GM21367 (cell line): ENCODE measurements around the gene VPS52.
"Not testable (repeated sequence)": the region's sequence is repeated elsewhere in the genome, so short reads cannot be mapped to it uniquely, and the experiment has no call there.

Experiments used
- ATAC-seq: cut with Tn5 transposase; IDR thresholded peaks from one replicate; pipeline ENCODE4 v1.9.1; 2021; ENCODE audit not compliant: unreplicated experiment

VPS52 gene

GRCh38 chr6:33251395-33252012, 20.2 kb downstream of the VPS52 start:
- no peak for ATAC-seq

DNA sequence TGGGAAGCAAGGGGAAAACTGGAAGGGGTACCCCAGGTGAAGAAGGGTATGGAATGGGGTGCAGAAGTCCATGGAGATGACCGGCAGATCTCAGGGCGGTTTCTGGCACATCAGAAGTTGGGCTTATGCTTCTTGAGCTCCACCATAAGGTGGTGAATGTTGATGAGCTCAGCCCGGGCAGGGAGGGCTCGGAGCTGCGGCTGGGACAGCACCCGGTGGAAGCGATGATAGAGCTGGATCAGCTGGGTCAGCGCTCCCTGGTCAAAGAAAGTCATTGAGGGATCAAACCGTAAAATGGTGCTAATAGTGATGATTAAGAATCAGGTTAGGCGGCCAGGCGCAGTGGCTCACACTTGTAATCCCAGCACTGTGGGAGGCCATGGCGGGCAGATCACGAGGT, 20.9 kb downstream of the VPS52 start:
- ATAC-seq, result no peak

DNA sequence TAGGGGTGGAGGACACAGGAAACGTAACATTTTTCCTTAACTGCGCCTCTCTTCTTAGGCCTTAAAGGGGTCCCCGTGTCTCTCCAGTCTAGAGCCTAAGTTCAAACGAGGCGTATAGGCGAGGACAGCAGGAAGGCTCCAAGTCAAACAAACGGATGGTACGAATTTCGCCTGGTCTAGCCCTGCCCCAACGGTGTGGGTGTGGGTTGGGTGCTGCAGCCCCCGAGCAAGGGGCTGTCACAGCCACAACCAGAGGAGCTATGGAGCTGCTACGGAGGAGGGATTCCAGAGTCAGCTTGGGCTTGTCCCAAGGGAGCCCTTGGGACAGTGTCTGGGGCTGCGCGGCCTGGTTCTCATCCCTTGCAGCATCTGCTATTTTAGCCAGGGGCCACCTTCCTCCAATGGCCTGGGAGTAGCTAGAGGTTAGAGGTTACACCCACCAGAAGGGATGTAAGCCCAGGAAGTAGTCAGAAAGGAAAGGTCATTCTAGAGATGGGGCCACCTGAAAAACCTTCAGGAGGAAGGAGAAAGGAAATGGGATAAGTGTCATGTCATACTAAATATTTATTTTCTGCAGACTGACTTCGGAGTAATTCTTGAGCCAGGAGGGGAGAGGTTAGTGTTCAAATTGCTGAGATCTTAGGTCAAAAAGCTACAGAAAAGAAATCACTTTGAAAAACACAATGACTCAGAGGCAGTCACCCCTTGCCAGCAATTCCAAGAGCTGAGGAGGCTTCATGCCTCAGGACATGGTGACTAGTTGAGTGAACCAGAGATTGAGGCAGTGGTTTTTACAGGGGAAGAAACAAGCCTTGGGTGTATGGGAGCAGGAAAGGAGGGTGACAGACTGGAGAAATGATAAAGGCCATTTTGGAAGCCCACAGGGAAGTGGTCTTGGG, 21.7 kb downstream of the VPS52 start:
- ATAC-seq, result no peak

DNA sequence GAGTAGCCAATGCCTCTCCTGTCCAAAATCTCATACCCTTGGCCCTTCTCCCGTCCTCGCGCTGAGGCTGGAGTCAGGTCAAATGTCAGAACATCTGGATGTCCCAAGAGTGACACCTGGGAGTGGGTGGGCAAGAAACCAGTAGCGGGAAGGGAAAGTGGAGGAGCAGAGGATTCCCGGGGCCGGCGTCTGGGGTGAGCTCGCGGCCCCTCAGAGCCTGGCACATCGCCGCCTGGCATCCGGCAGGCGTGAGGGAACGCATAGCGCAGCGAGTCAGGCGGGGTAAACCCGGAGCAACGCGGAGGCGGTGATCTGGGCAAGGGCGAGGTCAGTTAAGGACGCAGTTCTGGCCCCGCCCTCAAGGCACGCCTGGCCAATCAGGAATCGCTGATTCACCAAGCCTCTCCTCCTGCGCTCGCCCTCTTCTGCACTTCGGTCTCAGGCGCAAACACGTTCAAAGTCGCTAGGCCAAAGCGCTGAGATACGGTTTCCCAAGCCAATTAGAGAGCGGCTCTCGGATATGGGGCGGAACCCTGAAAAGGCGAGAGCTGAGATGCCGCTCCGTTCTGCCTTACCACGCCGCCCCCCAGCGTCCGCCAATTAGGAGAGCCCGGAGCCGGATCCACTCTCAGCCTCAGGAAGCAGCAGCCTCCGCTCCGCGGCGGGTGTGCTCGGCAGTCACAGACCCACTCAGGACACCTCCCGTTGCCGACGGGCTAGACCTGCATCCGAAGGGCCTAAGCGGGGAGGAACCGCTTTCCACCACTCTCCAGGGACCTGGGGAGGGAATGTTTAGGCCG, 22.5 kb downstream of the VPS52 start:
- ATAC-seq, result peak; percentile 79

DNA sequence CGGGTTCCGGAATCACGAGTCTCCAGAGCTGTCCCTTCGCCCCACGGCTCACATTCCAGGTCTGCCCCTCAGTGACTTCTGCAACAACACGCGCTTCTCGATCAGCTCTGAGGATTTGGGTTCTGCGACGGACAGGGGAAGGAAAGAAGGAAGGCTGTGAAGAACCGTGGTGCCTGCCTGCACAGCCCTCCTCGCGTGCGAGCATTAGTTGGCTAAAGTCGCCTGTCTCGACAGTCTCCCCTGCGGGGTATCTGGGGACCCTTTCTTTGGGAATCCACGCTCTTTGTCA, 23.1 kb downstream of the VPS52 start:
- no peak for ATAC-seq

DNA sequence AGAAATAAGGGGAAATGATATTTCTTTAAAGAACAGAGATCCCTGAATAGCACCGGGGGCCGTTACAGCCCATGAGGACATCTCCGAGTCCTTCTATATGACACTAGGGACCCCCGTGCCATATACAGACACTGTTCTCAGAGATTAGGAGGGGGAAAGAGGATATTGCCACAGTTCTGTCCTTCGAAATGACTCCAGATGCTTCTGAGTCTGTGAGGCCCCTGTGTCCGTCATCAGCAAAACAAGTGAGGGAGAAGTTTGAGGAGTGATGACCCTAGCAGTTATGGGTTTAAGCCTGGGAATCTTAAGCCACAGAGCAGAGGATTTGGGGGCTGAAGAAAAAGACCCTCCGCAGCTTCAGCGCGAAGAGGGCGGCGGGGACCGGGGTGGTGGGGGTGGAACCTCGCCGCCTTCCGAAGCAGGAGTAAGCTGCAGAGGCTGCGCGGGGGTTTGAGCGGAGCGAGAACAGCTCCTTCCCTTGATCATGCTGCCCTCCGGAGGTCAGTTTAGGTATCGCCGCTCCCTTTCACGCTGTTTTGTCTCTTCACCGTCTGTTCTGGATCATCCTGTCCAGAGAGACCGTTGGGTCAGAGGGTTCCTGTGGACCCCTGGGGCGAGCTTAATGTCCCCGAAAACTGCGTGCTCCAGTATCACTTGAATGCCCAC, 23.6 kb downstream of the VPS52 start:
- ATAC-seq, result peak; percentile 42

GRCh38 chr6:33243476-33243875, 28.2 kb downstream of the VPS52 start:
- ATAC-seq, result no peak

GRCh38 chr6:33241968-33242367, 29.7 kb downstream of the VPS52 start:
- no peak for ATAC-seq

- no peak for ATAC-seq
Measured at GRCh38 chr6:33237741-33238140, 33.9 kb downstream of the VPS52 start.

- no peak for ATAC-seq
Measured at GRCh38 chr6:33236852-33237251, 34.8 kb downstream of the VPS52 start.

DNA sequence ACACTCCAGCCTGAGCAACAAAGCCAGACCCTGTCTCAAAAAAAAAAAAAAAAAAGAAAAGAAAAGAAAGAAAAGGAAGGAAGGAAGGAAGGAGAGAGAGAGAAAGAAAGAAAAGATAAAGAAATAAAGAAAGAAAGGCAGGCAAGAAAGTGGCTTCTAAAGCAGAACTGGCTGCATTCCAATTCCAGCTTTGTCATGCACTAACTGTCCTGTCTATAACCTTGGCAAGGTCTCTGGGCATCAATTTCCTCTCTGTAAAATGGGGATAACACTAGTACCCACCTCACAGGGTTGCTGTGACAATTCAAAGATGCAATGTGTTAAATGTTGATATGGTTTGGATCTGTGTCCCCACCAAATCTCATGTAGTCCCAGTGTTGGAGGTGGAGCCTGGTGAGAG, 35.3 kb downstream of the VPS52 start:
- no peak for ATAC-seq

GRCh38 chr6:33235221-33235634, 36.4 kb downstream of the VPS52 start:
- ATAC-seq, result no peak

DNA sequence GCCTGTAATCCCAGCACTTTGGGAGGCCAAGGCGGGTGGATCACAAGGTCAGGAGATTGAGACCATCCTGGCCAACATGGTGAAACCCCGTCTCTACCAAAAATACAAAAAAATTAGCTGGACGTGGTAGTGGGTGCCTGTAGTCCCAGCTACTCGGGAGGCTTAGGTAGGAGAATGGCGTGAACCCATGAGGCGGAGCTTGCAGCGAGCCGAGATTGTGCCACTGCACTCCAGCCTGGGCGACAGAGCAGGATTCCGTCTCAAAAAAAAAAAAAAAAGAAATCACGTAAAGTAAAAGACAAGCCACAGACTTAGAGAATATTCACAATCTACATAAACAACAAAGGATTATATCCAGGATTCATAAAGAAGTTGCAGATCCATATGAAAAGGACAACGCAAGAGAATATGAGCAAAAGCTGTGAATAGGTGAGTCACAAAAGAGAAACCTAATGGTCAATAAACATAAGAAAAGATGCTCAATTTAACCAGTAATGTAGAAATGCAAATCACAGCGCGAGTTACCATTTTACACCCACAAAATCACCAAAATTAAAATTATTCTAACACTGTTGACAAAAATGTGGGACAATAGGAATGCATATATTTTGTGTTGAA, 45.1 kb downstream of the VPS52 start:
- ATAC-seq, result not testable (repeated sequence)

DNA sequence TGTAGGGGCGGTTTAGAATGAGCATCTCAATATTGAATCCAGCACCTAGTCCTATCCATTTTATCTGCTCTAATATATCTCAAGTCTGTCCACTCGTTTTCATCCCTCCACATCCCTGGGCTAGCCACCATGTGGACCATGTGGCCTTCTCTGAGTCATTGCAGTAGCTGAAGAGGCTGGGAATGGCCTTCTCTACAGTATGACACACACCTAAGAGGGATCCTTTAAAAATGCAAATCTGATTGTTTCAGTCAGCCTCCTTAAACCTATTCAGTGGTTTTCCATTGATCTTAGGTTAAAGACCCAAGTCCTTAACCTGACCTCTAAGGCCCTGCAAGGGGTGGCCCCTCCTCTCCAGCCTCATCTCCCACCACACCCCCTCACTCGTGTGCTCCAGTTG, 54.0 kb downstream of the VPS52 start:
- no peak for ATAC-seq

DNA sequence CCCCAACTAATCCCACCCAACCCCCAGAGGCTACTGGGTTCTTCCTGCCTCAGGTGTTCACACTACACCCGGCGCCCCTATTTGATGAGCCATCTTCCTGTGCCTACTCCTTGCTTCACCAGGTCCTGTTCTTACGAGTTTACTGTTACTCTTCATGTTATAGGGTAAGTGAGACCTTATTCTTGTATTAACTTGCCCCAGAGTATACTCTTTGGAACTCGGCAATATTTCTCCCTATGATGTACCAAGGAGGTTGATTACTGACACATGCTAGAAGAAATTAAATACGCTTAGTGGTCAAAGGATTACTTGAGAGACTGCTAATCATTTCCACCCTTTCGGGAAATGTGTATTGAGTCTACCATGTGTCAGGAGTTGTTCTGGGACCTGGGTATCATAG, 54.4 kb downstream of the VPS52 start:
- ATAC-seq, result no peak

DNA sequence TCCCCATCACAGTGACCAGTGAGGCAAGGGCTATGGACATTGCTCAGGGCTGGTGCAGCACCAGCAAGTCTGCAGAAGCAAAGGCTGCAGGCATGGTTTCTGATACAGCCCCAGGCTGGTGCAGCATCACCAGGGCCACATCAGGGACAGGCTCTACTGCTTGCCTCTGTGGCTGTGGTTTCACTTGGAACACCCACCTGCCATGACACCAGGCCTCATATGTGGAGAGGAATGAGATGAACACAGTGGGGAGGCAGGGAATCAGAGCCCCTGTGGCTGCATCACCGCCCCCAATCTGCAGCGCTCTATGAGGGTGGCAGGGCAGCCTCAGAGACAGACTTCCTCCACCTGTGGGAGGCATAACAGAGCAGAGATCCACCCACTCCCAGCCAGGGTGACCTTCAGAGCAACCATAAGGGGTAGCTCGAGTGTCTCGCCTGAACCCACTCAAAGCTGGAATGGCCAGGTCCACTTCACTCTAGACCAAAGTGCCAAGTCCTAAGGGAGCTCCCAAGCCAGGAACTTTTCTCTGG, 55.5 kb downstream of the VPS52 start:
- ATAC-seq, result no peak

- no peak for ATAC-seq
Measured at GRCh38 chr6:33215271-33216116, 56.2 kb downstream of the VPS52 start.

DNA sequence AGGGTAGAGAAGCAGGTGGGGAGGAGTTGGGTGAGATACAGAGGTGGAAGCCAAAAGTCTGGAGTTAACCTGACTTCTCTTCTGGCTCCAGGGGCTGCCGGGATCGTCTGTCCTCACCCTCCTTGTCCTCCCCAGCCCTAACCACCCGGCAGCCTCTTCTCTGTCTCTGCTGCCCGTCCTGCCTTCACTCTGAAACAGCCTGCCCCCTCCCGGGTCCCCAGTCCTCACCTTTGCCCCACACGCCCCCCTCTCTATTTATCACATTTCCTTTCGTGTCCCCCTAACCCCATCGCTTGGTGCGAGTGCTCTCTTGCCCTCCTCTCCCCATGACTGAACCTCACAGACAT, 57.7 kb downstream of the VPS52 start:
- no peak for ATAC-seq

GRCh38 chr6:33213166-33213988, 58.3 kb downstream of the VPS52 start:
- no peak for ATAC-seq
